GM18517 (cell line): Measurements from ENCODE around the gene TTLL11.

ENCODE experiments used
- ATAC-seq: cut with Tn5 transposase; IDR thresholded peaks from one replicate; pipeline ENCODE4 v1.9.1; 2021; ENCODE audit warnings: mild to moderate bottlenecking, moderate library complexity; ENCODE audit not compliant: unreplicated experiment

The TTLL11 gene

GRCh38 chr9:121861501-121862180, 231.5 kb downstream of the TTLL11 start:
- ATAC-seq = no peak

DNA sequence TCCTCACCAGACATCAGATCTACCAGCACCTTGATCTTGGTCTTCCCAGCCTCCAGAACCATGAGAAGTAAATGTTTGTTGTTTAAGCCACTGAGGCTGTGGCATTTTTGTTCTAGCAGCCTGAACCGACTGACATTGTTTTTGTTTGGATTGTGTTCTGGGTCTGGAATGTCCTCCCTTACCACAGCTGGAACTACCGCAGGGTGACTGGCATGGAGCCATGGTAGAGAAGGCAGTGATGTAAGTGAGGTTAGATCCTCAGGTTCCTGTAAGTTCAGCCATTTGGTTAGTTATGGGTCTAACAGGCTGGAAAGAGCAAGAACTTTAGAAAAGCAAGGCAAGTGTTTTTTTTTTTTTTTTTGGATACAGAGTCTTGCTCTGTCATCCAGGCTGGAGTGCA, 232.4 kb downstream of the TTLL11 start:
- no peak for ATAC-seq

GRCh38 chr9:121860213-121860612, 232.9 kb downstream of the TTLL11 start:
- no peak for ATAC-seq

DNA sequence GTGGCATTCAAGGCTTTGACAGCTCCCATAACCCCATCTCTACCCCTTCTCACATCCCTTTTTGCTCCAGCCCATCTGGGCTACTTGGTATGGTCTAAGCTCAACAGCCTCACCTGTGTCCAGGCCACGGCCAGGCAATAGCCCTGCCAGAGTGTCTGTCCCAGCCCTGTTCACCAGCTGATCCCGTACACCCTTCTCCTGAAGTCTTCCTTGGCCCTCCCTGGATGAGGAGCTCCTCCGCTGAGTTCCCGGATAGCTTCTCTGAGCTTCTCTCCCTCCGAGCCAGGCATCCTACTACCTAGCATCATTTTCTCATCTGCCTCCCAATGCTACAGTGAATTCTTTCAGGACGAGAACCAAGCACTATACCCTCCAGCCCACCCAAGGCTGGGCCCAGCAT, 233.5 kb downstream of the TTLL11 start:
- no peak for ATAC-seq

- no peak for ATAC-seq
Observed at GRCh38 chr9:121858788-121859187, 234.3 kb downstream of the TTLL11 start.

GRCh38 chr9:121857928-121858327, 235.2 kb downstream of the TTLL11 start:
- no peak for ATAC-seq

DNA sequence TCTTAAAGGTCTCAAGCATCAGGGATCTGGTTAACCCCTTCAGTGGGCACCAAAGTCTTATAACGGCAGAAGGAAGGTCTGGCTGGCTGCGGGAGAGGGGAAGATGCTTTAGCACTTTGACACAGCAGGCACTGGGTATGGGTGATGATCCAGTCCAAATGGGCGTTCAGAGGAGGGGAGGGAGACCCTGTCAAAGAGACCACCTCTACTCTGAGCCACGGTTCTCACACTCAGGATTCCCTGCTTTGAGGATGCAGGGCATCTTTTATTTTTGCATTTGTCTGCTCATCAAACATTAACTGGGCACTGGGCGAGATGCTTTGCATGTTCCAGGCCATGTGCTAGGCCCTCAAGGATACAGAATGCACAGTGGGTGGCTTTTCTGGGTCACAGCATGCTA, 237.6 kb downstream of the TTLL11 start:
- ATAC-seq = no peak

DNA sequence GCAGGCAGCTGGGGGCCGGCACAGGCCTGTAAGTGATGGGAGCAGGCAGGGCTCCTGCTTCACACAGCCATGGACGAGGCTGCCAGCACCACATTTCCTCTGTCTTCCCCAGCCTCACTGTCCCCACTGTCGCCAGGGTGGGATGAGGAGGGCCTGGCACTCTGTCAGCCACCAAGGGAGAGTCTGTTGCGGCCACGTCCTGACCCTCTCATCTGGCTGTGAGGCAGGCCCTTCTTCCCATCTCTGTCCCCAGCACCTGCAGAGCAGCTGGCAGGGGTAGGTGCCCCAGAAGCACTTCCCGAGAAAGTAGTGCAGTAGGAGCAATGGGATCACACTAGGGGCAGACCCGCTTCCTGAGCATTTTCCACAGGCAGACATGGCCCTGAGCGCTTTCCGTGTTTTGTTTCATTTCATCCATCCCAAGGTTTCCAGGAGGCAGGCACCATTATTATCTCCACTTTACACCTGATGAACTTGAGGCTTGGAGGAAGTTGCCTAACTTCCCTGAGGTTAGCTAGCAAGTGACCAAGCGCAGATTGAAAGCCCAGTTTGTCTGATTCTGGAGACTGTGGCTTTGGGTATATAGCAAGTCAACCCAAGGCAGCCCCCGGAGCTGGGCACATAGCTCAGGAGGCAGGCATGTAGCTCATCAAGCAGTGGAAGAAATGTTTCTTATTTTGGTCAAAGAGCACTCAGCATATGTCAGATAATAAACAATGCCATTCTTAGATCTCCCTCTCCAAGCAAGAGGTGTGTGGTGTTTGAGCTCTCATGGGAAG, 239.3 kb downstream of the TTLL11 start:
- ATAC-seq = no peak

DNA sequence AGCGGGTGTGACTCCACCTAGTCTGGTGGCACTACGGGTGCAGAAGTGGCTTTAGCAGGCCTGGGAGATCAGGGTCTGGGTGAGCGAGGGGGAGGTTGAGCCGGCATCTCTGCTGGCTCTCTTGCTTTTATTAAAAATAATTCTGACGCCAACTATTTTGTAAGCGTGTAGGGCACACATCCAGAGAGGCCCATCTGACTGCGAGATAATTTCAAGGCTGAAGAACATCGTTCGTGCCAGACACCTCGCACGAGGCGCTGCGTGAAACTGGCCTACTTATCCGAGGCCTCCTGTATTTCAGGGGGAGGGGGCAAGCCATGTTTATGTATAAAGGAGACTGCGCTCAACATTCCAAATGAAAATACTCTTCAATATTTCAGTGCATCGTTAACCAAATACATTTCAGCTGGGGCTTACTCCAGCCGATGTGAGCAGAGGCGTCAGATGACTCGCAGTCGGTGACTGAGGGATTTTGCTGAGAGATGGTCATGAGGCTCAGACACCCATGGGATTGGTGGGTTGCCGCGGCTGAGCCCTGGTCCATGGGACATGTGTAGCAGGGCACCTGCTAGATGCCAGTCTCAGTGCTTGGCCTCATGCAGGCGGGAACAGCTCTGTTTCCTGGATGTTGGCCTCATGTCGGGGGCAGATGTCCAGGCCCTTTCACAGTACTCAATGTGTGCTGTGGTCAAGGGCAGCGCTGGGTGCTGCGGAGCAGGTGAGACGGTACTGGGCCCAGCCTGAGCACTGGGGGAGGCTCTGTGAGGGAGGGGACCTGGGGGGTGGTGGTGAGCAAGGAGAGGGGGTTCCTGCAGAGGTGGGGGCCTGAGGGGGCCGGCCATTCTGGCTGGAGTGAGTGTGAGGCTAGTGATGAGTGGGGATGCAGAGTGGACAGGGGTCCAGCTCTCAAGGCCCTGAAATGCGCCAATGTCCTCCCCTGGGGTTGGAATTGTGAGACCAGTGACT, 240.2 kb downstream of the TTLL11 start:
- no peak for ATAC-seq

DNA sequence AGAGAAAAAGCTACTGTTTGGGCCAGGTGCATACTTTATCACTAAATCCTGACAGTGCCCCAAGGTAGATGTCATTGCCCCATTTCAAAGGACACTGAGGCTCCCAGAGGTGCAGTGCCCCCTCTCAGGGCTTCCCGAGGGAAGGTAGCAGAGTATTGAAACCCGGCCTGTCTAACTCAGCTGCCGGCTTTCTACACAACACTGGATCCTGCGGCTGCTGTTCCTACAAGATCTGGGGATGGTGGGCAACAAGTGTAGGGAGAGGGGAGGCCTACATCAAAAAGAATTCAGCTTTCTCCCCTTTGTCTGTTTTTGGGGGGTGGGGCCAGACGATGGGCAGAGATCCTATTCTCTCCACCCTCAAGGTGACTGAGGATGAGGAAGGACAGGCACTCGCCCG, 240.9 kb downstream of the TTLL11 start:
- ATAC-seq = no peak

DNA sequence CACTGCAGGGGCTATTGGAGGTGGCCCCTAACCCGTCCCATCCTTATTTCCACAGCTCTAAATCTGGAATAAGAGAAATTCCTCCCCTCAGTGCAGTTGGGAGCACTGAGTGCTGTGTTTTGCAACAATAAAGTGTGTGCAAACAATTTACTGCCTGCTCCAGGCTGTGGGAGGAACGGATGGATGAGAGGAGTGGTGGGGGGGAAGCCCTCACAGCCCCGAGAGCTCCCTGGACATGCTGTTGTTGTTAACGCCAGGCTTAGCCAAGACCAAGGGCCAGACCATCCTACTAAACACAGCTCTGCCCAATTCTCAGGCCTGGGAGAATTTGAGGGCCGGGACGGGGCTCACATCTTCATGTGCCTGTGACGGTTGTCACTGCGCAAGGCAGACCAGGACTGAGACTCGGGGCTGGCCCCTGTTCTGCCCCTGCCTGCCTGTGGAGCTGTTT, 241.4 kb downstream of the TTLL11 start:
- no peak for ATAC-seq

DNA sequence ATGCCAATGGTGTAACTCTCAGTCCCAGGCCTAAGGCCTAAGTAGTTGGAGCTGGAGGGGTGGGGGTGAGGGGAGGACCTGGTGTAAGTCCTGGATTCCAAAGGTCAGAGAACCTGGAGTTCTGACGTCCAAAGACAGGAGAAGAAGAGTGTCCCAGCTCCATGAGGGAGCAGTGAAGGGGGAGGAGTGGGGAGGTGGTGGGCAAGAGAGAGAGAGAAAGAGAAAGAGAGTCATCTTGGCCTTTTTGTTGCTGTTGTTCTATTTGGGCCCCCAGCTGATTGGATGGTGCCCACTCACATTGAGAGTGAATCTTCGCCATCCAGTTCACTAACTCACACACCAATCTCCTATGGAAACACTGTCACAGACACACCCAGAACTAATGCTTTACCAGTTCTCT, 242.7 kb downstream of the TTLL11 start:
- no peak for ATAC-seq

DNA sequence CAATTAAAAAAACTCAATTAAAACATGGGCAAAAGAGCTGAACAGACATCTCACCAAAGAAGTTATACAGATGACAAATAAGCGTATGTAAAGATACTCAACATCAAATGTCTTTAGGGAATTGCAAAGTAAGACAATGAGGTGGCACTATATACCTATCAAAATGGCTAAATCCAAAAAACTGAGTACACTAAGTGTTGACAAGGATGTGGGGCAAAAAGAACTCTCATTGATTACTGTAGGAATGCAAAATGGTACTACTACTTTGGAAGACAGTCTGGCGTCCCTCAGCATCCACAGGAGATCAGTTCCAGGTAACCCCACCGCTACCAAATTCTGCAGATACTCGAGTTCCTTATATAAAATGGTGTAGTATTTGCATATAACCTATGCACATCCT, 243.6 kb downstream of the TTLL11 start:
- no peak for ATAC-seq

- no peak for ATAC-seq
Observed at GRCh38 chr9:121844562-121844961, 248.5 kb downstream of the TTLL11 start.

- no peak for ATAC-seq
Observed at GRCh38 chr9:121844098-121844497, 249.0 kb downstream of the TTLL11 start.

DNA sequence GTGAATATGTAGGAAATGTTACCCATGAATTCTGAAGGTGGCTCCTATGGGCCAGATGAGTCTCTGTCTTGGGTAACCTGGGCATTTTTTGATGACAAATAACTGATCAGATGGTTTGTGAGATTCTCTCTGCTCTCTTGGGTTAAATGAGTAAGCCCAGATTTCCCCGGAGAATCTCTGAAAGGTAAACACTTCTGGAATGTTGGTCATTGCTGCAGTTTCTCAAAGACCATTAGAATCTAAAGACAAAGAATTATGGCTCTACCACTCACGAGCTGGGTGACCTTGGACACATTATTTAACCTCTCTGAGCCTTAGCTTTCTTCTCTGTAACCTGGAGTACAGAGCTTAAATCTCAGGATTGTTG, 250.5 kb downstream of the TTLL11 start:
- no peak for ATAC-seq

DNA sequence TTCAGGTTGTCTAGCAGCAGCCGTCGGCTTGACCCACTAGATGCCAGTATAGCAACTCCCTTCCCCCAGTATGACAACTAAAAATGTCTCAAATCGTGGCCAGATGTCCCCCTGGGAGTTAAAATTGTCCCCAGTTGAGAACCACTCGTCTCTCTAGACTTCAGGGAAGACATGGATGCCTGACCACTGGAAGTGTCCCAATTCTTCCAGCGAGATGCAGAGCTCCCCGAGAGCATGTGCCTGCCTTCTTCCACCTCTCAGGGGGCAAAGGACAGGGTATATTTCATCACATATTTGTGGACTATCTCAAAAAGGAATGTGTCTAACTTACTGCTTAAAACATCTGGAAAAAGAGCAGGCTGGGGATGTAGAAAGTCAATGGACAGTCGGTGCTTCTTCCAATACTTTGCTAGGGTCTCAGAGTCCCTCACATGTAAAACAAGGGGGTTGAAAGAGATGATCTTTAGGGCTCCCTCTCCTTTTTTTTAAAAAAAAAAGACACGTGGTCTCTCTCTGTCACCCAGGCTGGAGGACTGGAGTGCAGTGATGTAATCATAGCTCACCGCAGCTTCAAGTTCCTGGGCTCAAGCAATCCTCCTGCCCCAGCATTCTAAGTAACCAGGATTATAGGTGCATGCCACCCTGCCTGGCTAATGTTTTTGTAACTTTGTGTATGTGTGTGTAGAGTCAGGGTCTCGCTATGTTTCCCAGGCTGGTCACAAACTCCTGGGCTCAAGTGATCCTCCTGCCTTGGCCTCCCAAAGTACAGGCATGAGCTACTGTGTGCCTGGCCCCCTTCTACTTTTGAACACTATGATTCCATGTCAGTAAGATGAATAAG, 251.1 kb downstream of the TTLL11 start:
- ATAC-seq = no peak

GRCh38 chr9:121840838-121841760, 252.0 kb downstream of the TTLL11 start:
- ATAC-seq = no peak

GRCh38 chr9:121839726-121840500, 253.2 kb downstream of the TTLL11 start:
- no peak for ATAC-seq
